GM19468 (cell line): ENCODE data around the gene FRMD4A.

ENCODE experiments used
- ATAC-seq: cut with Tn5 transposase; IDR thresholded peaks from one replicate; pipeline ENCODE4 v1.9.1; 2021; ENCODE audit warnings: mild to moderate bottlenecking, moderate library complexity, moderate number of reproducible peaks; ENCODE audit not compliant: unreplicated experiment; ENCODE audit errors: extremely low read depth

The FRMD4A gene

GRCh38 chr10:14330388-14331061 is at the start of gene FRMD4A:
TSS of gene FRMD4A (minus strand) at chr10:14330924.
- no peak for ATAC-seq

GRCh38 chr10:14379556-14380280 is 49.0 kb upstream of the FRMD4A start:
- ATAC-seq: no peak

- no peak for ATAC-seq
Observed at GRCh38 chr10:14378387-14378960, 47.8 kb upstream of the FRMD4A start.

GRCh38 chr10:14377591-14378175 is 47.0 kb upstream of the FRMD4A start:
- no peak for ATAC-seq

GRCh38 chr10:14374745-14375445 is 44.2 kb upstream of the FRMD4A start:
- no peak for ATAC-seq

- no peak for ATAC-seq
Observed at GRCh38 chr10:14372606-14373005, 41.9 kb upstream of the FRMD4A start.

GRCh38 chr10:14371581-14371980 is 40.9 kb upstream of the FRMD4A start:
- ATAC-seq: no peak

- no peak for ATAC-seq
Observed at GRCh38 chr10:14370894-14371293, 40.2 kb upstream of the FRMD4A start.

GRCh38 chr10:14369906-14370305 is 39.2 kb upstream of the FRMD4A start:
- no peak for ATAC-seq

- ATAC-seq: no peak
Observed at GRCh38 chr10:14366760-14367159, 36.0 kb upstream of the FRMD4A start.

- no peak for ATAC-seq
Observed at GRCh38 chr10:14365266-14365665, 34.5 kb upstream of the FRMD4A start.

GRCh38 chr10:14362104-14362503 is 31.4 kb upstream of the FRMD4A start:
- ATAC-seq: no peak

- ATAC-seq: no peak
Observed at GRCh38 chr10:14360961-14361360, 30.2 kb upstream of the FRMD4A start.

- no peak for ATAC-seq
Observed at GRCh38 chr10:14360515-14360914, 29.8 kb upstream of the FRMD4A start.

- ATAC-seq: no peak
Observed at GRCh38 chr10:14358886-14359573, 28.3 kb upstream of the FRMD4A start.

GRCh38 chr10:14356921-14357320 is 26.2 kb upstream of the FRMD4A start:
- ATAC-seq: no peak

GRCh38 chr10:14355750-14356149 is 25.0 kb upstream of the FRMD4A start:
- no peak for ATAC-seq

- ATAC-seq: no peak
Observed at GRCh38 chr10:14353291-14353913, 22.7 kb upstream of the FRMD4A start.

- no peak for ATAC-seq
Observed at GRCh38 chr10:14350006-14350405, 19.3 kb upstream of the FRMD4A start.

GRCh38 chr10:14349081-14349480 is 18.4 kb upstream of the FRMD4A start:
- ATAC-seq: no peak
